GM19239 (cell line): ENCODE measurements around the gene LMF2.

Experiments
- DNase-seq: peaks from one replicate; pipeline ENCODE4 v3.0.0; 2011; ENCODE audit warnings: low spot score; ENCODE audit not compliant: insufficient read length
- FAIRE-seq: peaks from 2 replicates; lab custom pipeline; 2011; peaks lifted over from hg19 to GRCh38; lab: Jason Lieb, UNC

LMF2 gene

GRCh38 chr22:50471197-50471847 is 36.2 kb downstream of the LMF2 start:
- FAIRE-seq = no peak
- DNase-seq = no peak

DNA sequence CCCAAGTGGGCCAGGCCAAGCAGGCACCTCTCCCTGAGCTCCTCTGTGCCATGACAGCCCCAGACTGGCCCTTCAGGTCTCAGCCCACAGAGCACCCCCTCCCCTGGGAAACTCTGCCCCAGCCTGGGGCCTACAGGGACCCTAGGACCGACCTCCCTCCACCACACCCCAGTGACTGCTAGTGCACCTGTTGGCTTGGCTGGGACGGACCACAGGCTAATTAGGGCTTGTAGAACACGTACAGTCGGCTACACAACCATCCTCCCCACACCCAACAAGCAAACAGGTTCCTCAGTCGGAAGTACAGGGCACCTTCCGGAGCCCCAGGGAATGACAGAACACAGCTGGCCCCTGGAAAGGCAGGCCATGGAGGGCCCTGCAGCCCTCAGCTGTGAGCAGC is 37.0 kb downstream of the LMF2 start:
- DNase-seq (no peak), FAIRE-seq (no peak)

DNA sequence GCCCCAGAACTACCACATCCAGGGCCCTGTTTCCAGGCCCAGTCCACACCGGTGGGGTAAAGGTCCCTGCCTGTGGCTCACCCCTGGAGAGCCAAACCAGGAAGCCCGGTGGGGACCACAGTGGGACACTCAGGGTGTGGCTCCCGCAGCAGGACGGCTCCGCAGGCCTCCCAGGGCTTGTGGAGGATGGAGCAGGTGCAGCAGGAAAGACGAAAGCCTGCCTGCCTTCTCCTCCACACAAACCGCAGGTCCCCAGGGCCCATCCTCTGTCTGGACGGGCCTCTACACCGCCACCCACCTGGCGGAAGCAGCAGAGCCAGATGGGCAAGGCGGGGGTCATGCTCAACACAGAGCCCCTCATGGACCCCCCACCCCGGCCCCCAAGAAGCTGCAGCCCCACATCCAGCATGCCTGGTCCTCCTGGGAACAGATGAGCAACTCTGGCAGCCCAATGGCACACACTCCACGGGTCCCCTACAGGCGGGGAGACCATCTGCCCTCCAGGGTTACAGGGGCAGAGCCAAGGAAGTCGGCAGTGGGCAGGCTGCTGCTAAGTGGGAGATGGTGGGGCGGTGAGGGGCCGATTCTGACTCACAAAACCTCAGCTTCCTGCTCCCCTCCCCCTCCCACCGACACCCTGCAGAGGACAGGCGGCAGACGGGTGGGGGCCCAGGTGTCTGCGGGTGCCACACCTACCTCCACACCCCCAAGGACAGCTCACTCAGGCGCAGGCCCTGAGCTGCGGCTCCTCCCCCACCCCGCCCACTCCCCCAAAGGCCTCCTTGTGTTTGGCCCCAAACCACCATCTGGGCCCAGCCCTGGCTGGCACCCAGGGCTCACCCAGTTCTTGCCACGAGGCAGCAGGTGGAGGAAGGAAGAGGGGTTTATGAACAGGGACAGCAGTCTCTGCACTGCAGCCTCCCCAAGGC is 37.9 kb downstream of the LMF2 start:
- DNase-seq (peak; percentile 94), FAIRE-seq (peak; percentile 98)

DNA sequence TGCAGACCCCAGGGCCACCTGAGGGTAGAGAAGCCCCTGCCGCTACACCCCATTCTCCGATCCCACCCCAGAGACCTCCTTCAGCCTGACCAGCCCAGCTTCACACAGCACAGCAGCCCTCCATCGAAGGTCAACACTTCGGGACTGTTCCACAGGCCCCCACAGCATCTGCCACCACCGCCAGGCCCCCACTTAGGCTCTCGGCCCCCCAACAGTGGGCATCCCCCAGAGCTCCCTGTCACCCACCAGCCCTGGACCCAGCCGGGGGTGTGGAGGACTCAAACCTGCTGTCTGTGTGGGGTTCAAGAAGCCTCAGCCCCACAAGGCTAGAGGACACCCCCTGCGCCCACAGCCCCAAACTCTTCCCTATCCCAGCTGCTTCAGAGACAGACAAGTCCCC is 38.9 kb downstream of the LMF2 start:
- DNase-seq (no peak), FAIRE-seq (no peak)

DNA sequence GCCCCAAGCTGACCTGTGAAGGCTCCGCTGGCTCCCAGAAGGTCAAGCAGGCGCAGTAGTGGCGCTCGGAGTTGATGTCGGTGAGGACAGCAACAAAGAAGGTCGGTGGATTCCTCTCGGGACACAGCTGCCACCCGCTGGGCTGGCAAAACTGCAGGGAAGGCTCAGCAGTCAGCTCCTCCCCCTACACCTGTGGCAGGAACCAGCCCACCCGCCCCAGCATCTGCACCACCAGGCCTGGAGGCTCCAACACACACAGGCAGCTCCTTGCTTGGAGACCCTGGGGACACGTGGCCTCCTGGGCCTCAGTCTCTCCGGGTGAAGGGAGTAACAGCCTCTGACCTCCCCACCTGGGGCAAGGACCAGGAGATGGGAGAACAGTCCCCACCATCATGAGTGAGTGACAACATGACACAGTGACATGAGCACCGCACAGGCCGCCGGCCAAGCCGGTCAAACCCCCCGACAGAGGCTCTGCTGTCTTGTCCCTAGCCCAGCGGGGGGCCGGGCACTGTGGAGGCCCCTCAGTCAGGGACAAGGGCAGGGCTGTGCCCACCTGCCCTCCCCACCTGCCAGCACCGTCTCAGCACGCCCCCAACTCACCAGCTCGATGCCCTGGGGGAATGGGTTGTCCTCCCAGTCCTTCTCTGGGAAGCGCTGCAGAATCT is 39.6 kb downstream of the LMF2 start:
- DNase-seq = no peak
- FAIRE-seq = no peak

DNA sequence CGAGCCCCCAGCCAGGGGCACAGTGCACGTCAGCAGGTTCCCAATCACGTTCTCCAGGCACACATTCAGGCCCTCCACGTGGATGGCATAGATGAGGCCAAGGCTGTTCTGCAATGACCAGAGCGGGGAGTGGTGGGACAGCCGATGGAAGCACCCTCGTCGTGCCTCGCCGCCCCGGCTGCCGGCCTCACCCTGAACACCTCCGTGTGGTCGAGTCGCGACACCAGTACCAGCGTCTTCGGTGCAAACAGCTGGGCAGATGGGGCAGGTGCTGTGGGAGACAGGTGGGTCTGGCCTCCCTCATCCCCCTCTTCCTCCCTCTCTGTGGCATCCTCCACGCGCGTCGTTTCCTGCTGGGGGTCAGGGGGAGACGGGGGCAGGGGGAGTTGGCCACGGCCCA is 40.2 kb downstream of the LMF2 start:
- no peak for DNase-seq
- no peak for FAIRE-seq

GRCh38 chr22:50465066-50465930 is 42.2 kb downstream of the LMF2 start:
- FAIRE-seq = no peak
- no peak for DNase-seq

DNA sequence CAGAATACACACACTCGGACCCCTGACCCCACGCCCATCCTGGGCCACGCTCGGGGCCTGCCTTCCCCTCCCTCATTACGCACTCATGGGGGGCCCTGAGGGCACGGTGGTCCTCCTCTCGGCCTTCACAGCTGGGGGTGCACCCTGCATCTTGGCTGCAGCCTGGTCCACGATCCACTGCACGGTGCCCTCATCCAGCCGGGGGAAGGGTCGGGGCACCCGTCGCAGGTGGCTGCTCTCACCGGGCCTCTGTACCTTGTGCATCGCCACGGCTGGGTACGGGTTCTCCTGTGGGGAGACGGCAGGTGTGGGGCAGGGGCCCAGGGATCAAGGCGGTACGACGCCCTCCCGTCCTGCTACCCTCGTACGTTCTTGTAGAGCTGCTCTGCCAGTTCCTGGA is 43.1 kb downstream of the LMF2 start:
- DNase-seq (no peak), FAIRE-seq (no peak)

DNA sequence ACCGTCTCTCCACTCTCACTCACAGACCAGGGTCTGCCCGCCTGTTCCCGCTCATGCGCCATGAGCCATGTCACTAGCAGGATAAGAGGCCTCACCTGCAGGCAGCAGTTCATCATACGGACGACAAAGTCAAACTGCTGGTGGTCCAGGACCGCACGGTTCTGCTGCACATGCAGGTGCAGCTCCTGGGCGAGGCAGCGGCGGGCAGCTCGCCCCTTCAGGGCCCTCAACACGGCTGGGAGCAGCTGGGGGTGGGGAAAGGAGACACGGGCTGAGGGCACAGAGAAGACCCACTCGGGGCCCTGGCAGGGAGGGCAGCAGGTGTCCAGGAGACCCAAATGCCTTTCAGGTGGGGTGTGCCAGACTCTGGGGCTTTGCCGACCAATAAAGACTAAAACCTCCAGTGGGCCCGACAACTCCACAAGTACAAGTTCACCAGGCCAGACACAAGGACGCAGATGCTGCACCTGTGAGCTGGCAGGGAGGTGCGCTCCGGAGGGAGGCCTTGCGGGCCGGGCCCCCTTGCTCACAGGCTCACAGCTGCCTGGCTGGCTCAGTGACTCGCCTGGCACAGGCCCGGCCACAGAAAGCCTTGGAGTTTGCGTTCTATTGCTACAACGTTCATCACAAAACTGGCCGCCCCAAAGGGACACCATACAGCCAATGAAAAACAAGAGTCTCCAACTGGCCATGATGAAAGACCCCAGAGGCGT is 44.2 kb downstream of the LMF2 start:
- no peak for FAIRE-seq
- no peak for DNase-seq

- DNase-seq = no peak
- no peak for FAIRE-seq
These were observed 45.4 kb downstream of the LMF2 start for GRCh38 chr22:50461979-50462540.

DNA sequence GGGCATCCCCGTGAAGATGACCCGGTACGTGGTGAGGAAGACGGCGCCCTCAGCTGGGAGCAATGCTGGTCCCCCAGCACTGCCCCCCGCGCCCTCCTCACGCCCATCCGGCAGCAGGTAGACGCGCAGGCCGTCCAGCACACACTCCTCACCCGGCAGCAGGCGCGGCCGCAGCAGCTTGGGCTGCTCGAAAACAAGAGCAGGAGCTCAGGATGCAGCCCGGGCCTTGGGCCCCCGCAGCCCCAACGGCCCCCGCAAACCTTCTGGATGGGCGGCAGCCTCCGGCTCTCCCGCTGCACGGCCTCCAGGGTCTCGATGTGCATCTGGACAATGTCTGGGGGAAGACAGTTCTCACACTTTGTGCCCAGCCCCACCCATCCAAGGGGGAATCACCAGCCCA is 46.0 kb downstream of the LMF2 start:
- FAIRE-seq (no peak), DNase-seq (no peak)

DNA sequence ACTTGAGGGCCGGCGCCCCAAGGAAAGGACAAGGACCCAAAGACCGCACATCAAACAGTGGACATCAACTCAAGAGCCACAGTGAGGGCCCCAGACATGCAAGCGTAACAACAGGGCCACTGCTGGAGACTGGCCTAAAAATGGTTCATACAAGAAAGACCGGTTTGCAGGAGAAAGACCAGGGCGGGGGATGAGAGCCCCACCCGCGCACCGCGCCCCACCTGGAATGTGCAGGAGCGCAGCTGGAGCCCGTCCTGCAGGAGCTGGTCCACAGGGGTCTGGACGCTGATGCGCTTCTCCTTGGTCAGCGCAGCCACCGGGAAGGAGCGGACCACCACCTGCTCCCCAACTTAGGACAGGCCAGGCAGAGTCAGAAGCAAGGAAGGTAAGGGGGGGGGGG is 46.6 kb downstream of the LMF2 start:
- DNase-seq = no peak

DNA sequence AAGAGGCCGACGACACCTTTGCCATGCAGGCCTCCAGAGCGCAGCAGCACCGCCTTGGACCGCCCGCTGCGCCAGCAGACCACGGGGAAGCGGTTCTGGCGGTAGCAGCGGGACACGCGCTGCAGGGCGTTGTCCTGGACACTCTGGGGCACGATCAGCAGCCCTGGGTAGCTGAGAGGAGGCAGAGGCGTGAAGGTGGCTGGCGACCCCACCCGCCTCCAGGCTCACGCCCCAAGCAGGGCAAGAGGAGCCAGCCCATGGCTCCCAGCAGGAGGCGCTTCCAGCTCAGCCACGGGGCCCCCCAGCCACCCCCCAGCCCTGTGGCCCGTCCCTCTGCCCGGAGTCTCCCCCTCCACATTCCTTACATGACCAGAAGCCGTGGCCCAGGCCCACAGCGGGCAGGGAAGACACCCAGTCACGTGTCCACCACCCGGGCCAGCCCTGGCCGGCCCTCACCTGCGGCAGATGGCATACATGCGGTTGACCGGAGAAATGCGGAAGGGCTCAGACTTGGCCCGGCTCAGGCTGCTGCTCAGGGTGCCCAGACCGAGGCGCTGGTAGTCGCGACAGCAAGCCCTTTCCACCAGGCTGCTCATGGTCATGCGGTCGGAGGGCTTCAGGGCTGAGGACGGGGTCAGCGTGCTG is 47.9 kb downstream of the LMF2 start:
- FAIRE-seq = no peak
- no peak for DNase-seq

More for the DNA sequence above, 46.6 kb downstream of the LMF2 start:
- FAIRE-seq = no peak

- DNase-seq (no peak), FAIRE-seq (no peak)
These were observed 48.5 kb downstream of the LMF2 start for GRCh38 chr22:50459016-50459415.

DNA sequence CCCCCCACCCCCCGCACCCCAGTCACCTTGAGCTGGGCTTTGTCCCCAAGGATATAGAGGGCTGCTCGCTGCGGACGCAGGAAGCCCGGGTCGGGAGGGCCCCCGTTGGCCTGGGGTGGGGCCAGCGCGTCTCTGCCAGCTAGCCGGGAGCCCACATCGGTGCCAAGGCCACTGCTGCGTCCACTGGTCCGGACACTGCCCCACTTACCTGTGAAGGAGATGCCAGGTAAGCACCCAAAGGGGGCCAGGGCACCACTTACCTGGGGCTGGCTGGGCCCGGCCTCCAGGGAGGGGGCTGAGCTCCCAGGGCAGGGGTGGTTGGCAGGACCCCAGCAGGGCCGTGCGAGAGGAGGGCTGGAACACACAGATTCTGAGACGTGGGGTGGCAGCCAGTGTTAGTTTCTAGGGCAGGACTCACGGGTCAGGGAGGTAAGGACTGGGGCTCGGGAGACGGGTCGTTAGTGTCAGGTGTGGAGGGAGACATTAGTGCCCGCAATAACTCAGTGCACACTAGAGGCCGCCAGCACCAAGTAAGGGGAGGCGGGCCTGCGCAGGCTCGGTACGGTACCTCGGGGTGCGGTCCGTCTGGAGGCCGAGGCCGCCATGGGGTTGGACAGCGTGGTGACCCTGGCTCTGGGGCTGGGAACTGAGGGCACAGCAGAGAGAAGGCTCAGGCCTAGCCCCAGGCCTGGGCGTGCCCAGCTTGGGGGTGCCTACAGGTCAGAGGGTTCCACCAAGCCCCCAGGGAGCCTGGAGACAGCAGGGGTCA is 50.9 kb downstream of the LMF2 start:
- DNase-seq (no peak), FAIRE-seq (no peak)

DNA sequence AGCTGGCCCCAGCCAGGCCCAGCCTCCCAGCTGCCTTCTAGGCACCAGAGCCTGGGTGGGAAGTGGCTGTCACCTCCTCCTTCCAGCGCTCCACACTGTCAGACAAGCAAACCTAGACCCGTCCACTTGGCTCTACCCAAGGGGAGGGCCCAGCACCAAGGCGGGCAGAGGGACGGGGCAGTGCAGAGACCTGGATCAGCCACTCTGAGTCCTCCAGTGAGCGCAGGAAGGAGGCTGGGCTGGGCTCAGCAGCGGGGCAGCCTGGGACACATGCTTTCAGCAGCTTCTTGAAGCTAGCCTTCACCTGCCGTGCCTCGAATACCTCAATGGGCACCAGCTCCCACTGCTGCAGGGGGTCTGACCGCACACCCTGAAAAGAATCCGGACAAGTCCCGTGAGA is 51.5 kb downstream of the LMF2 start:
- no peak for FAIRE-seq

DNA sequence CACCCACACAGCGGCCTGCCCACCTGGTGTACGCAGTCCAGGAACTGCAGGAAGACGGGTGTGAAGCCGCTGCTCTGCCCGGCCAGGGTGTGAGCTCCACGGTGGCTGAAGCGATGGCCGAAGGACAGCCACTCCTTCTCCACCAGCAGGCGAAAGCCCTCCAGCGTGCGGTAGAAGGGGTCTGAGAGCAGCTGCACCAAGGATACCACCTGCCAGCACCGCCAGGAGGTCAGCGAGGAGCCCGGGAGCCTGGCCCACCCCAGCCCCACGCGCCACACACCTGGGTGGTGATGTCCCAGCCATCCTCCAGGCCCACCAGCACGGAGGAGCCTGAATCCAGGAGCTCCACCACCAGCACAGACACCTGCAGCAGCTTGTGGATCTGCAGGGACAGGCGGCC is 52.3 kb downstream of the LMF2 start:
- DNase-seq (no peak), FAIRE-seq (no peak)

More for the DNA sequence above, 51.5 kb downstream of the LMF2 start:
- DNase-seq = no peak

GRCh38 chr22:50454556-50455075 is 52.9 kb downstream of the LMF2 start:
- FAIRE-seq (no peak), DNase-seq (no peak)
